GDM1 (cell line): ENCODE measurements around the gene MAST4.
"Not testable (repeated sequence)": the region's sequence is repeated elsewhere in the genome, so short reads cannot be mapped to it uniquely, and the experiment has no call there.

Source experiments
- DNase-seq: peaks from one replicate; lab custom pipeline; 2025; lab: John Stamatoyannopoulos, UW

The MAST4 gene

GRCh38 chr5:66646570-66646969 lies 50.4 kb downstream of the MAST4 start:
- no peak for DNase-seq

DNA sequence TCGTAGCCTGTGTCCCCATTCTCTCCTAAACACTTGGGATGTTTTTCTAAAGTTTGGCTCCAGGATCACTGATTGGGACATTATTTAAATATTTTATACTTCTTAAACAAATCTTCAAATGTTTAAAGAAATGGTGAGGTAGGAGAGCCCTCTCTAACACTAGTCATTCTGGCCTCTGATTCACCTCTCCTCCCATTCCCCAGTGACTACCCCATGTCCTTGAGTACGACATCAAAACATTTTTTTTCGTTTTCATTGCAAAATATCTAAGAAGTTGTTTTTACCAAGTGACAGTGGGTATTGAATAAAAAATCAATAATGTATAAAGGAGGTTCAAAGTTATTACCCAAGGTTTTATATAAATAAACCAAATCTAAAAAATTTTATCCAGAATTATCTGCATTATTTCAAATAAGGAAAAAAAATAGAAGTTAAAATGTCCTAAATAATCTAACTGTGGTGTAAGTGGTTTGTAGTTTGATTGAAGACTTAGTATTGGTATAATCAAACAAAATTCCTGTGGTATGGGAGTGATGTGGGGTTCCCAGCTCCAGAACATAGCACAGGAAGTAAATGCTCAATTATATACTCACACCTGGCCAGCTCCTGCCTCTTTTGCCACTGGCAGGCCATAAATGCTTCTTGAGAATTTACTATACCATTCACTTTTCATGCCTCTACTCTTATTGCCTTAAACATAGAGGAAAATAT lies 51.1 kb downstream of the MAST4 start:
- DNase-seq: no peak

- no peak for DNase-seq
Measured at GRCh38 chr5:66652818-66653217, 56.6 kb downstream of the MAST4 start.

GRCh38 chr5:66653325-66653724 lies 57.1 kb downstream of the MAST4 start:
- DNase-seq: no peak

DNA sequence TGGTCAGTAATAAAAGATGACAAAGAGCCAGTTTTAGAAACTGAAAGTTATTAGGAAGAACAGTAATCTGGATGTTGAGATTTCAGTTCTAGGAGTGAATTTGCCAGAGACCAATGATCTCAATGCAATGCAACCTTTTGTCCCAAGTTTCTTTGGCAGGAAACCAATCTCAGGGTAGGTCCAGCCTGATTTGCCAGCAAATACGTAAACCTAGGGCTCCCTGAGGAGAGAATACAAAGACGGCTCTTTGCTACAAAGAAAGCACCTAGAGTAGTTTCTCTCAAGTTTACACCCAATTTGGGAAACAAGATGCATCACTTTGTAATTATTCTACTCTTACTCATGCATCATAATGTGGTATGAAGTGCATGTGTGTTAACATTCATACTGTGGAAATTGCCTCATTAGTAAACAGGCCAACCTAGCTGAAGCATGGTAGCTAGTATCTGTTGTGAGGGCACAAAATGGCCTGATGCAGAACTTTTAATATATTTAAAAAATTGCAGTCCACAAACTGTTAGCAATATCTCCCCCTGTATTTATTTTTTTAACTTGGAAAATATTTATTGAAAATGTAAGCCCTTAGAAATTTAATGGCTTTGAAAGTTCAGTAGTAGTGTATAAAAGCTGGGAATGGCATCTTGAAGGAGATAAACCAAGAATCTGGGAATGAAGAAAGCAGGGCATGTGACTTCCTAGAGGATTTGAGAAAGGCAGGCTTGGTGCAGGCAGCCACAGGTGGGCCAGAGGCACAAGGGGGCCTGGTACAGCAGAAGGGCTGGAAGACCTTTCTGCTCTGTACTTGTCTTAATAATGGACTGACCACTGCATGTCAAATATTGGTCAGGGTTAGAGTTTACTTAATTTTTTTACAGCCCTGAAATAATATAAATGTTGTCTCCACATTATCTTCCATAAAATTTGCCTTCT lies 59.5 kb downstream of the MAST4 start:
- DNase-seq: no peak

GRCh38 chr5:66658516-66658915 lies 62.3 kb downstream of the MAST4 start:
- no peak for DNase-seq

DNA sequence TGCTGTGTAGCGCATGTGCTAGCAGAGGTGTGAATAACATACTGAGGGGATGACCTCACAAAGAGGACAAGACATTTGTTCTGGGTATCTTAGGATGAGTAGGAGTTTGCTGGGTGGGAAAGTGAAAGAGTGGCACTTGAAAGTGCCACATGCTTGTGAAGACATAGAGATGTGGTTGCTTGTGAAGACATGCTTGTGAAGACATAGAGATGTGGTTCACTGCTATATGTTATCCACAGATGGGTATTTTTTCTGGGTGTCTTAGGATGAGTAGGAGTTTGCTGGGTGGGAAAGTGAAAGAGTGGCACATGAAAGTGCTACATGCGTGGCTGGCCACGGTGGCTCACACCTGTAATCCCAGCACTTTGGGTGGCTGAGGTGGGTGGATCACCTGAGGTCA lies 63.6 kb downstream of the MAST4 start:
- DNase-seq: no peak

DNA sequence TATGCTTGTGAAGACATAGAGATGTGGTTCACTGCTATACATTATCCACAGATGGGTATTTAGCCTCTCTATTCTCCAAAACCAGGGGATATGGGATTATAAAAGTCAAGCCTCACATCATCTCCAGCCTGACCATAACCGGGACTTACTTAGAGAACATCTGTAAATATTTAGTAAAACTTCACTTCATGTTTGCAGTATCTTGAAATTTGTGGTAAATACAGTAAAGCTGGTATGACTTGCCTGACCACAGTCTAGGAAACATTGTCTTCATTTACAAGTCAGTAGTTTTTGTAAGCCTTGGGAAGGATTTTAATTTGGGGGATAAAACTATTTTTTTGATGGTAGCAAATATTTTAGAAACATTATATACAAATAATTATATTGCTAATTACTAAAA lies 64.2 kb downstream of the MAST4 start:
- no peak for DNase-seq

DNA sequence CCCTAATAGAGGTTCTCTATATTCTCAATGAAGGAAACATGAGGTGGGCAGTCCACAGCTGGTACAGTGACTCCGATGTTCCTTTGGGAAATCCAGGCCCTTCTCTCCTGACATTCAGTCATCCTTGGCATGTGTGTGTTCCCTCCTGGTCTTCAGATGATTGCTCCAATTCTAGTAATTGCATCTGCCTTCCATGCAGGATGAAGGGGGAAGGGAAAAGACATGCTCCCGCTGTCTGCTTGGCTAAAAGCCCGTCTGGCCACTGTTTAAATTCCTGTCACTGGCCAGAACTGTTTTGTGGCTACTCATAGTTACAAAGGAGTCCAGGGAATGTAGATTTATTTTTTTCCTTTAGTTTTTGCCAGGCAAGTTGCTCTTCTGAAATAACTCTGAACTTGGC lies 65.0 kb downstream of the MAST4 start:
- no peak for DNase-seq

GRCh38 chr5:66666778-66667177 lies 70.6 kb downstream of the MAST4 start:
- DNase-seq: no peak

DNA sequence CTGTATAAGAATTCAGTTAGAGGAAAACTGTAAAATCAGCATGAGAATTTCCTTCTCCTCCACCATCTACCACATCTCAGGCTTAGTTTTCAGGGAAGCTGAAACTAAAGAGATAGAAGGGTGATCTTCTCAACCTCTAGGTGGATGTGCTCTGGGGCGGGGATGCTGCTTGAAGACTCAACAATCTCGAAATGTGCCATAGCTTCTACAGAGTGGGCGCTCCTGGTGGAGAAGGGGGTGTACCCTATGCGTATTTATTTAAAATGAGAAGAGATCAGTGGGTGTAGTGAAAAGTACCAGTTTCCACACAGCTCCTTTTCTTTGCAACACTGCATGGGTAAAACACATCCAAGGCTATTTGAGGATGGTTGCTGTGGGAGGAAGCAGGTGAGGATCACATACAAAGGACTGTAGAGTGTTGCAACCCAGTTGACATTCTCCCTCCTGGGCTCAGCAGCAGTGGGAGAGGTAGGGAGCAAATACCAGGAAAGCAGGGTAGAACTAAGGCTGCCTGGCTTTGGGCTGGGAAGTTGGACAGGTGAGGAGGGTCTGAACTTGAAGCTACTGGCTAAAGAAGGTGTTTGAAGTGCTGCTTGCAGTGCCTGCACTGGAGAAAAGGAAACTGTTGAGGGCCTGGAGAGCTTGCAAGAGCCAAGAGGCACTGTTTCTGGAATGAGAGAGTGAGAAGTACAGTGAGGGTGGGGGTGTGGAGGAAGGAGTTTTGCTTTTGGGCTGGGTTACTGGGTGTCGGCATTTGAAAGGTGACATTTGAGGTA lies 73.1 kb downstream of the MAST4 start:
- DNase-seq: no peak

- DNase-seq: no peak
Measured at GRCh38 chr5:66669862-66670195, 73.6 kb downstream of the MAST4 start.

DNA sequence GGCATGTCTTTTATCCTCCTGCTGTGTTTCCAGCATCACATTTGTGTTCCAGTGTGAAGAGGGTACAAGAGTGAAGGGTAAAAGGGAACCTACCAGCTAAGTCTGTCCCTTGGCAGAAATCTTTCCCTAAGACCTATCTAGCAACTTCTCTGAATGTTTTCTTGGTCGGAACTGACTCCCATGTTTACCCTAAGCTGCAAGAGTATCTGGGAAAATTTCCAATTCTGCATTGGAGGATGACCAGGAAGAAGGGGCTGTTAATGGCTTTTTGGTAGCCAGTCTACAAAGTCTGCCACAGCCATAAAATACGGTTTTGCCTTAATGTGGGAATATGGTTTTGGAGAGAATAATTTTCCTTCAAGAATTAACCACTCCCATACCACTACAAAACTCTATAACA lies 75.1 kb downstream of the MAST4 start:
- no peak for DNase-seq

- DNase-seq: no peak
Measured at GRCh38 chr5:66674802-66675201, 78.6 kb downstream of the MAST4 start.

- DNase-seq: no peak
Measured at GRCh38 chr5:66675406-66675805, 79.2 kb downstream of the MAST4 start.

GRCh38 chr5:66680221-66680620 lies 84.0 kb downstream of the MAST4 start:
- DNase-seq: no peak

- DNase-seq: no peak
Measured at GRCh38 chr5:66680804-66681203, 84.6 kb downstream of the MAST4 start.

GRCh38 chr5:66684663-66685062 lies 88.5 kb downstream of the MAST4 start:
- DNase-seq: no peak

- DNase-seq: no peak
Measured at GRCh38 chr5:66689522-66690220, 93.5 kb downstream of the MAST4 start.

DNA sequence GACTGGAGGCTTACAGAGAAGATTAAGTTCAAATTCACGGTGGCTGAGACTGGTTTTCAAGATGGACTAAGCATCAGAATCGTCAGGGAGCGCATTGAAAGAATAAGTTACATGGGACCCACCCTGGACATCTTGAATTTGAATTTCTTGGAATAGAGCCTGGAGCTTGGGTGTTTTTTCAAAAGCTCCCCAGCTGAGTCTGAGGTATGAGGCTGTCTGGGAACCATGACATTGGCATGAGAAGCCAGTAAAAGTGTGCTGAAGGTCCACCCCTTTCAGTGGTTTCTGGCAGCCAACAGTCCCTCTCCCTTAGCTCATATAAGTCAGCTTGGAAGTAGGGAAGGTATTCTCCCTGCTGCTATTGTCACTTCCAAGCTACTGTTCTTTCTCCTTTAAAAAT lies 97.8 kb downstream of the MAST4 start:
- DNase-seq: no peak

DNA sequence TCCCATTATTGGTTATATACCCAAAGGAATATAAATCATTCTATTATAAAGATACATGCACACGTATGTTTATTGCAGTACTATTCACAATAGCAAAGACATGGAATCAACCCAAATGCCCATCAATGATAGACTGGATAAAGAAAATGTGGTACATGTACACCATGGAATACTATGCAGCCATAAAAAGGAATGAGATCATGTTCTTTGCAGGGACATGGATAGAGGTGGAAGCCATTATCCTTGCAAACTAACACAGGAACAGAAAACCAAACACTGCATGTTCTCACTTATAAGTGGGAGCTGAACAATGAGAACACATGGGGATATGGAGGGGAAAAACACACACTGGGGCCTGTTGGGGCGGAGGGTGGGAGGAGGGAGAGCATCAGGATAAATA lies 99.6 kb downstream of the MAST4 start:
- DNase-seq: not testable (repeated sequence)
